SH-SY5Y (cell line): ENCODE measurements around the gene ABCC9.

ENCODE experiments used
- GATA2 ChIP-seq: IDR thresholded peaks from 2 replicates; pipeline ENCODE4 v1.6.1; 2011; ENCODE audit warnings: mild to moderate bottlenecking, low read depth, low read length
- GATA3 ChIP-seq: IDR thresholded peaks from 2 replicates; pipeline ENCODE4 v1.6.1; 2011; ENCODE audit warnings: low read depth, mild to moderate bottlenecking, low read length, moderate library complexity

- TF ChIP-seq GATA2 (no peak), GATA3 (no peak)
Measured at GRCh38 chr12:21884936-21885335, 56.3 kb downstream of the ABCC9 start.
